Common myeloid progenitor, CD34-positive (primary cell): Measurements from ENCODE around the gene ARMC9.

Source experiments
- CTCF ChIA-PET: fragments of 350-600 bp; sonication (Branson Sonifier 250); formaldehyde crosslinking; loops from one replicate; lab custom pipeline; 2021; ENCODE audit warnings: antibody characterized with exemption; lab: Charles Lee
- POLR2A ChIA-PET: fragments of 350-600 bp; sonication (Branson Sonifier 250); formaldehyde crosslinking; loops from one replicate; lab custom pipeline; 2021; ENCODE audit warnings: antibody characterized with exemption; lab: Charles Lee
- DNase-seq, 3 donors: peaks; one replicate each; pipeline versions ENCODE4 v3.0.0 to v3.0.0-alpha.2; 2013
- H3K27ac ChIP-seq, 2 experiments: 1 replicate in 1 of 2; 2 replicates in 1 of 2; pipeline ENCODE4 v1.7.0; 2013; ENCODE audit warnings: inconsistent platforms in 2 of 2, low read length in 2 of 2, mild to moderate bottlenecking in 2 of 2, low read depth in 1 of 2, moderate library complexity in 1 of 2; ENCODE audit not compliant: severe bottlenecking in 2 of 2, insufficient read depth in 1 of 2, poor library complexity in 1 of 2
- H3K27me3 ChIP-seq, 5 experiments: replicated peaks in 2 of 5; 1 replicate in 3 of 5; 2 replicates in 2 of 5; pipeline versions ENCODE4 v1.6.1 to v1.7.0; 2013; ENCODE audit warnings: low read length in 4 of 5, mild to moderate bottlenecking in 2 of 5, moderate library complexity in 2 of 5, inconsistent platforms in 1 of 5; ENCODE audit not compliant: insufficient read depth in 5 of 5, control insufficient read depth in 4 of 5
- H3K36me3 ChIP-seq, 4 experiments: 1 replicate in 2 of 4; 2 replicates in 2 of 4; pipeline versions ENCODE4 v1.6.1 to v1.7.0; 2013; ENCODE audit warnings: low read length in 3 of 4, control low read depth in 1 of 4, mild to moderate bottlenecking in 1 of 4; ENCODE audit not compliant: control insufficient read depth in 4 of 4, insufficient read depth in 4 of 4
- H3K4me1 ChIP-seq, 4 experiments: 1 replicate in 3 of 4; 2 replicates in 1 of 4; pipeline versions ENCODE4 v1.6.1 to v1.7.1; 2013; ENCODE audit warnings: low read length in 3 of 4, mild to moderate bottlenecking in 3 of 4, control low read depth in 1 of 4, inconsistent platforms in 1 of 4, moderate library complexity in 1 of 4; ENCODE audit not compliant: control insufficient read depth in 4 of 4, insufficient read depth in 4 of 4; ENCODE audit errors: control extremely low read depth in 1 of 4
- H3K4me3 ChIP-seq, 7 experiments: 1 replicate in 4 of 7; 2 replicates in 3 of 7; pipeline versions ENCODE4 v1.5.1 to v1.7.0; 2013; ENCODE audit warnings: mild to moderate bottlenecking in 7 of 7, low read length in 6 of 7, moderate library complexity in 6 of 7, inconsistent platforms in 2 of 7, low read depth in 2 of 7, control low read depth in 1 of 7; ENCODE audit not compliant: insufficient read depth in 4 of 7, control insufficient read depth in 1 of 7; ENCODE audit errors: extremely low read depth in 1 of 7
- H3K9me3 ChIP-seq, 5 experiments: 1 replicate in 4 of 5; 2 replicates in 1 of 5; pipeline versions ENCODE4 v1.6.1 to v1.7.1; 2013; ENCODE audit warnings: low read length in 4 of 5, mild to moderate bottlenecking in 2 of 5, inconsistent platforms in 1 of 5, low read depth in 1 of 5, moderate library complexity in 1 of 5; ENCODE audit not compliant: control insufficient read depth in 4 of 5, insufficient read depth in 2 of 5; ENCODE audit errors: control extremely low read depth in 1 of 5
- WGBS: methylation state at CpG from one replicate; pipeline ENCODE4 v1.1.5; 2013; ENCODE audit not compliant: insufficient coverage; 5-methylcytosine and 5-hydroxymethylcytosine counted together

Gene ARMC9

DNA sequence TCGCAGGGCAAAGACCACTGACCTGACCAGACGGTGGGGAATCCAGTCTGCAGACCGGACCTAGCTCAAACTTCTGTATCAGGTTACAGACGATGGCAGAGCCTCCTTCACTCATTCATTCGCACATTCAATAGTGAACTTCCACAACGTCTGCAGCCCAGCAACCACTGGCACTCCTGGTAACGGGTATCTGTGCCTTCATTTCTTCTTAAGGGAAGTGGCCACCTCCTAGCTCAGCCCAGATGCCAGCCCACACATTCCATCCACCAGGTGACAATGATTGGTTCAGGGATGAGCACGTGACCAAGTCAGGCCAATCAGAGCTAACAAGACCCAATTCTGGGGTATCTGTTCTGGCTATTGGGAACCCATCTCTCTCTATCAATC, 15.9 kb upstream of the ARMC9 start:
- Histone ChIP-seq H3K9me3 (no peaks in the 10 kb centered on the region), H3K4me3 (no peak overlapping the region), H3K27ac (peak overlapping the region; percentile 36 to 81), H3K4me1 (peaks cover 6 to 31% (median 18%) of the 10 kb centered on the region in 4 experiments), H3K27me3 (no peaks in the 10 kb centered on the region), H3K36me3 (no peaks in the 10 kb centered on the region)
- DNase-seq, result peak in 1 of 3 donors; percentile 20
- ChIA-PET CTCF (interaction anchor here (1.1 to 1.5 kb wide), 4 partner anchors 9 to 61 kb away, joined by 3 to 7 read pairs (median 4); no protein-coding TSS in a partner anchor), POLR2A (no interaction called here)
- WGBS, result 91% methylated on average over 8 of the region's 8 CpGs

GRCh38 chr2:231183851-231184250, 14.6 kb upstream of the ARMC9 start:
- no peaks in the 10 kb centered on the region for H3K9me3 ChIP-seq
- H3K27me3 ChIP-seq, result no peaks in the 10 kb centered on the region
- H3K4me1 ChIP-seq, result peaks cover 6 to 31% (median 18%) of the 10 kb centered on the region in 4 experiments
- ChIA-PET CTCF (interaction anchor here (1.3 kb wide), 1 partner anchor 229 kb away, joined by 4 read pairs; no protein-coding TSS in a partner anchor), POLR2A (no interaction called here)
- H3K27ac ChIP-seq, result no peak overlapping the region
- no peak for DNase-seq
- H3K4me3 ChIP-seq, result no peak overlapping the region
- WGBS, result 95% methylated on average over 7 of the region's 8 CpGs
- H3K36me3 ChIP-seq, result no peaks in the 10 kb centered on the region

DNA sequence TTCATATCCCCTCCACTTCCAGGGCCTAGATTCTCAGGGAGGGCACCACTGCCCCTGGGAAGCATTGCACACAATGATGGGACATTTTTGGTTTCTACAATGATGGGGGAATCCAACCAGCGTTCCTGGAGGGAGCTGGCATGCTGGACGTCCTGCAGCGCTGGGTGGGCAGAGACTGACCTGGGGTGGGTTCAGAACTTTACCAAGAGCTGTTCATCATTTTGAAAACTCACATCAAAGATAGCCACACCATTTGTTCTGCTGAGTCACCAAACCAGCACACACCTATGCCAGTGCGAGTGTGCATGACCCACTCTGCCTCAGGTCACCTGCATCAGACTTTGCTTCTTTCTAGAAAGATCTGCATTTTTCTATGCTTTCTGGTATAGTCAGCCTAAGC, 14.1 kb upstream of the ARMC9 start:
- peaks cover 6 to 31% (median 17%) of the 10 kb centered on the region in 4 experiments for H3K4me1 ChIP-seq
- no peaks in the 10 kb centered on the region for H3K27me3 ChIP-seq
- POLR2A ChIA-PET, result no interaction called here
- H3K4me3 ChIP-seq, result no peak overlapping the region
- no peaks in the 10 kb centered on the region for H3K9me3 ChIP-seq
- no peak for DNase-seq
- H3K27ac ChIP-seq, result no peak overlapping the region
- no peaks in the 10 kb centered on the region for H3K36me3 ChIP-seq
- CTCF ChIA-PET, result interaction anchor here (1.3 kb wide), 1 partner anchor 229 kb away, joined by 4 read pairs; no protein-coding TSS in a partner anchor
- WGBS, result 100% methylated on average over 4 of the region's 4 CpGs

- Histone ChIP-seq H3K9me3 (no peaks in the 10 kb centered on the region), H3K27me3 (peaks cover 0 to 5% (median 4%) of the 10 kb centered on the region in 5 experiments), H3K4me1 (peaks cover 2 to 24% (median 13%) of the 10 kb centered on the region in 4 experiments), H3K27ac (no peak overlapping the region), H3K36me3 (no peaks in the 10 kb centered on the region), H3K4me3 (no peak overlapping the region)
- DNase-seq, result no peak
- ChIA-PET CTCF (no interaction called here), POLR2A (interaction anchor here (0.7 kb wide), 1 partner anchor 9 kb away, joined by 3 read pairs; no protein-coding TSS in a partner anchor)
- WGBS, result 100% methylated on average over 7 of the region's 11 CpGs
These were observed 13.2 kb upstream of the ARMC9 start for GRCh38 chr2:231185050-231185725.

- Histone ChIP-seq H3K4me1 (peaks cover 2 to 17% (median 14%) of the 10 kb centered on the region in 4 experiments), H3K9me3 (no peaks in the 10 kb centered on the region), H3K27me3 (peaks cover 0 to 10% (median 6%) of the 10 kb centered on the region in 5 experiments), H3K4me3 (no peak overlapping the region), H3K36me3 (no peaks in the 10 kb centered on the region), H3K27ac (no peak overlapping the region)
- WGBS, result 100% methylated on average over 3 of the region's 4 CpGs
- CTCF ChIA-PET, result interaction anchor here (0.7 kb wide), 1 partner anchor 60 kb away, joined by 3 read pairs; no protein-coding TSS in a partner anchor
- POLR2A ChIA-PET, result interaction anchor here (0.7 kb wide), 1 partner anchor 10 kb away, joined by 3 read pairs; no protein-coding TSS in a partner anchor
- no peak for DNase-seq
These were observed 12.5 kb upstream of the ARMC9 start for GRCh38 chr2:231185886-231186285.

DNA sequence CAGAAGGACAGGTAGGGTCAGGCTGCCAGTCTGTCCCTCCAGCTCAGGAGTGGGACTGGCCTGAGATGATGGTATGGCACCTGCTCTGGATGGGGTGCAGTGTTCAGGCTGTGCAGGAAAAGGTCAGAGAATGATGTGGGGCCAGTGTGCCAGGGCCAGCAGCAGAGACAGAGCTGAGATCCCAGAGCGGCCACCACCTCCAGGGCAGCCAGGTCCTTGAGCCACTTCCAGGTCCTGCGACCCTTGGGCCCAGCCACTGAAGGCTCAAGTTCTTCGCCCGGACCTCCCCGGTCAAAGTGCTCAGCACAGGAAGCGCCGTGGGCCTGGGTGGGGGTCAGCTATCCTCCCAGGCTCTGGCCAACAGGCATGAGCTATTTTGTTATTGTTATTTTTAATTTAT, 12.1 kb upstream of the ARMC9 start:
- Histone ChIP-seq H3K4me1 (peaks cover 2 to 16% (median 15%) of the 10 kb centered on the region in 4 experiments), H3K4me3 (no peak overlapping the region), H3K27ac (no peak overlapping the region), H3K9me3 (no peaks in the 10 kb centered on the region), H3K27me3 (peaks cover 0 to 14% (median 6%) of the 10 kb centered on the region in 5 experiments), H3K36me3 (no peaks in the 10 kb centered on the region)
- ChIA-PET POLR2A (no interaction called here), CTCF (interaction anchor here (0.7 kb wide), 1 partner anchor 59 kb away, joined by 3 read pairs; no protein-coding TSS in a partner anchor)
- WGBS, result 85% methylated on average over 7 of the region's 7 CpGs
- no peak for DNase-seq
